ENCODE results near the gene RALGAPB. TPM values are rescaled to one million over a fixed set of nuclear protein-coding genes. Genes with fewer than 3 reads are reported as not detected.

The RALGAPB gene
- total and polyA plus RNA-seq, 2 experiments from 2014 or later = 10.2 to 40.4 TPM

GRCh38 chr20:38520261-38520660 lies 47.6 kb downstream of the RALGAPB start:
- no peak overlapping the region for H3K4me2 ChIP-seq
- Mint-ChIP-seq H3K4me3 (no peak overlapping the region), H3K27me3 (ENCODE audit: insufficient read depth, low read depth, poor library complexity) (no peaks in the 10 kb centered on the region), H3K27ac (no peak overlapping the region), H3K36me3 (ENCODE audit: low read depth) (peaks cover 6% of the 10 kb centered on the region; the same call in 2 of the 3 replicates), H3K4me1 (no peaks in the 10 kb centered on the region), H3K9me3 (no peaks in the 10 kb centered on the region)
- H3K4me1 ChIP-seq (ENCODE audit: insufficient read depth) = no peaks in the 10 kb centered on the region
- TF ChIP-seq, protein P1, sequence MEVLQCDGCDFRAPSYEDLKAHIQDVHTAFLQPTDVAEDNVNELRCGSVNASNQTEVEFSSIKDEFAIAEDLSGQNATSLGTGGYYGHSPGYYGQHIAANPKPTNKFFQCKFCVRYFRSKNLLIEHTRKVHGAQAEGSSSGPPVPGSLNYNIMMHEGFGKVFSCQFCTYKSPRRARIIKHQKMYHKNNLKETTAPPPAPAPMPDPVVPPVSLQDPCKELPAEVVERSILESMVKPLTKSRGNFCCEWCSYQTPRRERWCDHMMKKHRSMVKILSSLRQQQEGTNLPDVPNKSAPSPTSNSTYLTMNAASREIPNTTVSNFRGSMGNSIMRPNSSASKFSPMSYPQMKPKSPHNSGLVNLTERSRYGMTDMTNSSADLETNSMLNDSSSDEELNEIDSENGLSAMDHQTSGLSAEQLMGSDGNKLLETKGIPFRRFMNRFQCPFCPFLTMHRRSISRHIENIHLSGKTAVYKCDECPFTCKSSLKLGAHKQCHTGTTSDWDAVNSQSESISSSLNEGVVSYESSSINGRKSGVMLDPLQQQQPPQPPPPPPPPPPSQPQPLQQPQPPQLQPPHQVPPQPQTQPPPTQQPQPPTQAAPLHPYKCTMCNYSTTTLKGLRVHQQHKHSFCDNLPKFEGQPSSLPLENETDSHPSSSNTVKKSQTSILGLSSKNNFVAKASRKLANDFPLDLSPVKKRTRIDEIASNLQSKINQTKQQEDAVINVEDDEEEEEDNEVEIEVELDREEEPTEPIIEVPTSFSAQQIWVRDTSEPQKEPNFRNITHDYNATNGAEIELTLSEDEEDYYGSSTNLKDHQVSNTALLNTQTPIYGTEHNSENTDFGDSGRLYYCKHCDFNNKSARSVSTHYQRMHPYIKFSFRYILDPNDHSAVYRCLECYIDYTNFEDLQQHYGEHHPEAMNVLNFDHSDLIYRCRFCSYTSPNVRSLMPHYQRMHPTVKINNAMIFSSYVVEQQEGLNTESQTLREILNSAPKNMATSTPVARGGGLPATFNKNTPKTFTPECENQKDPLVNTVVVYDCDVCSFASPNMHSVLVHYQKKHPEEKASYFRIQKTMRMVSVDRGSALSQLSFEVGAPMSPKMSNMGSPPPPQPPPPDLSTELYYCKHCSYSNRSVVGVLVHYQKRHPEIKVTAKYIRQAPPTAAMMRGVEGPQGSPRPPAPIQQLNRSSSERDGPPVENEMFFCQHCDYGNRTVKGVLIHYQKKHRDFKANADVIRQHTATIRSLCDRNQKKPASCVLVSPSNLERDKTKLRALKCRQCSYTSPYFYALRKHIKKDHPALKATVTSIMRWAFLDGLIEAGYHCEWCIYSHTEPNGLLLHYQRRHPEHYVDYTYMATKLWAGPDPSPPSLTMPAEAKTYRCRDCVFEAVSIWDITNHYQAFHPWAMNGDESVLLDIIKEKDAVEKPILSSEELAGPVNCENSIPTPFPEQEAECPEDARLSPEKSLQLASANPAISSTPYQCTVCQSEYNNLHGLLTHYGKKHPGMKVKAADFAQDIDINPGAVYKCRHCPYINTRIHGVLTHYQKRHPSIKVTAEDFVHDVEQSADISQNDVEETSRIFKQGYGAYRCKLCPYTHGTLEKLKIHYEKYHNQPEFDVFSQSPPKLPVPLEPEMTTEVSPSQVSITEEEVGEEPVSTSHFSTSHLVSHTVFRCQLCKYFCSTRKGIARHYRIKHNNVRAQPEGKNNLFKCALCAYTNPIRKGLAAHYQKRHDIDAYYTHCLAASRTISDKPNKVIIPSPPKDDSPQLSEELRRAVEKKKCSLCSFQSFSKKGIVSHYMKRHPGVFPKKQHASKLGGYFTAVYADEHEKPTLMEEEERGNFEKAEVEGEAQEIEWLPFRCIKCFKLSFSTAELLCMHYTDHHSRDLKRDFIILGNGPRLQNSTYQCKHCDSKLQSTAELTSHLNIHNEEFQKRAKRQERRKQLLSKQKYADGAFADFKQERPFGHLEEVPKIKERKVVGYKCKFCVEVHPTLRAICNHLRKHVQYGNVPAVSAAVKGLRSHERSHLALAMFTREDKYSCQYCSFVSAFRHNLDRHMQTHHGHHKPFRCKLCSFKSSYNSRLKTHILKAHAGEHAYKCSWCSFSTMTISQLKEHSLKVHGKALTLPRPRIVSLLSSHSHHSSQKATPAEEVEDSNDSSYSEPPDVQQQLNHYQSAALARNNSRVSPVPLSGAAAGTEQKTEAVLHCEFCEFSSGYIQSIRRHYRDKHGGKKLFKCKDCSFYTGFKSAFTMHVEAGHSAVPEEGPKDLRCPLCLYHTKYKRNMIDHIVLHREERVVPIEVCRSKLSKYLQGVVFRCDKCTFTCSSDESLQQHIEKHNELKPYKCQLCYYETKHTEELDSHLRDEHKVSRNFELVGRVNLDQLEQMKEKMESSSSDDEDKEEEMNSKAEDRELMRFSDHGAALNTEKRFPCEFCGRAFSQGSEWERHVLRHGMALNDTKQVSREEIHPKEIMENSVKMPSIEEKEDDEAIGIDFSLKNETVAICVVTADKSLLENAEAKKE (CRISPR knock-in tag; IDR thresholded peaks at IDR 0.05) = no peak
- no peak for TF ChIP-seq ZNF114 (CRISPR knock-in tag; IDR thresholded peaks at IDR 0.05)
- no peak for TF ChIP-seq STAT1 (IDR thresholded peaks at IDR 0.05; ENCODE audit: unreplicated experiment)
- no peak for TF ChIP-seq EZH2 (IDR thresholded peaks at IDR 0.05; ENCODE audit: low read depth, unreplicated experiment)
- H3K9me2 ChIP-seq (ENCODE audit: insufficient read depth) = no peaks in the 10 kb centered on the region
- peaks cover 12% of the 10 kb centered on the region for H3K36me3 ChIP-seq (ENCODE audit: insufficient read depth)
- no peak overlapping the region for H2AFZ ChIP-seq
- H3K27me3 ChIP-seq (ENCODE audit: insufficient read depth) = no peaks in the 10 kb centered on the region
- no peak overlapping the region for H3K27ac ChIP-seq (ENCODE audit: low read depth)
- no peaks in the 10 kb centered on the region for H3F3A ChIP-seq (replicated peaks; ENCODE audit: low read depth)
- DNase-seq (ENCODE audit: low spot score) (no peak), ATAC-seq (no peak)
- H4K20me1 ChIP-seq (replicated peaks; ENCODE audit: insufficient read depth) = no peaks in the 10 kb centered on the region; the same call in 1 of the 2 replicates
- H3K4me3 ChIP-seq = no peak overlapping the region
- peaks cover 4% of the 10 kb centered on the region; the same call in 1 of the 2 replicates for H3K79me2 ChIP-seq (replicated peaks; ENCODE audit: insufficient read depth)

DNA sequence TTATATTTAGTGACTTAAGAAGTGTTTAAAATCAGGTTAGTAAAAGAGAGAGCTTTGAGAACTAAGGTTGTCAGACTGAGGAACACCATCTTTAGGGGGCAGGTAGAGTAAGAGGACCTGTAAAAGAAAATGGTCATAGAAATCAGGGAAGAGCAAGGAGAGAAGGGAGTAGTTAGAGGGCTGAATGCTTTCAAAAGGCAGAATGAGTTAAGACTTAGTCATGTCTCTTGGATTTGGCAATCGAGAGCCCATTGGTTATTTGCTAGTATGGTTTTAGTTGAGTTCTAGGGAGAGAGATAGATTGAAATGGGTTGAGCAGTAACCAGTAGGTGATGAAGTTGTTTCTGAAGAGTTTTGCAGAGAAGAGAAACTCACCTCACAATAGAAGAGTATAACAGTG lies 51.1 kb downstream of the RALGAPB start:
- no peak overlapping the region for H3K27ac Mint-ChIP-seq
- no peak overlapping the region for H3K27ac ChIP-seq (ENCODE audit: low read depth)
- peaks cover 12% of the 10 kb centered on the region for H3K36me3 ChIP-seq (ENCODE audit: insufficient read depth)
- H3K4me2 ChIP-seq = no peak overlapping the region
- peaks cover 2% of the 10 kb centered on the region for H3K27me3 Mint-ChIP-seq (ENCODE audit: insufficient read depth, low read depth, poor library complexity)
- H3K4me3 ChIP-seq = no peak overlapping the region
- H3K9me2 ChIP-seq (ENCODE audit: insufficient read depth) = no peaks in the 10 kb centered on the region
- no peaks in the 10 kb centered on the region for H3K4me1 Mint-ChIP-seq
- H3K27me3 ChIP-seq (ENCODE audit: insufficient read depth) = no peaks in the 10 kb centered on the region
- no peak overlapping the region for H3K4me3 Mint-ChIP-seq
- DNase-seq (ENCODE audit: low spot score) = no peak
- H3K36me3 Mint-ChIP-seq (ENCODE audit: low read depth) = peaks cover 10% of the 10 kb centered on the region
- H2AFZ ChIP-seq = no peak overlapping the region
- no peaks in the 10 kb centered on the region for H3K4me1 ChIP-seq (ENCODE audit: insufficient read depth)
- no peaks in the 10 kb centered on the region for H3K9me3 Mint-ChIP-seq
- no peaks in the 10 kb centered on the region for H3F3A ChIP-seq (replicated peaks; ENCODE audit: low read depth)
- no peak for ATAC-seq
- no peaks in the 10 kb centered on the region for H3K79me2 ChIP-seq (replicated peaks; ENCODE audit: insufficient read depth)
- H4K20me1 ChIP-seq (replicated peaks; ENCODE audit: insufficient read depth) = no peaks in the 10 kb centered on the region; the same call in 1 of the 2 replicates
- no peak for TF ChIP-seq NANOG (IDR thresholded peaks at IDR 0.05; ENCODE audit: borderline replicate concordance)
- TF ChIP-seq ZNF114 (CRISPR knock-in tag; IDR thresholded peaks at IDR 0.05) = no peak
- TF ChIP-seq, protein P2, sequence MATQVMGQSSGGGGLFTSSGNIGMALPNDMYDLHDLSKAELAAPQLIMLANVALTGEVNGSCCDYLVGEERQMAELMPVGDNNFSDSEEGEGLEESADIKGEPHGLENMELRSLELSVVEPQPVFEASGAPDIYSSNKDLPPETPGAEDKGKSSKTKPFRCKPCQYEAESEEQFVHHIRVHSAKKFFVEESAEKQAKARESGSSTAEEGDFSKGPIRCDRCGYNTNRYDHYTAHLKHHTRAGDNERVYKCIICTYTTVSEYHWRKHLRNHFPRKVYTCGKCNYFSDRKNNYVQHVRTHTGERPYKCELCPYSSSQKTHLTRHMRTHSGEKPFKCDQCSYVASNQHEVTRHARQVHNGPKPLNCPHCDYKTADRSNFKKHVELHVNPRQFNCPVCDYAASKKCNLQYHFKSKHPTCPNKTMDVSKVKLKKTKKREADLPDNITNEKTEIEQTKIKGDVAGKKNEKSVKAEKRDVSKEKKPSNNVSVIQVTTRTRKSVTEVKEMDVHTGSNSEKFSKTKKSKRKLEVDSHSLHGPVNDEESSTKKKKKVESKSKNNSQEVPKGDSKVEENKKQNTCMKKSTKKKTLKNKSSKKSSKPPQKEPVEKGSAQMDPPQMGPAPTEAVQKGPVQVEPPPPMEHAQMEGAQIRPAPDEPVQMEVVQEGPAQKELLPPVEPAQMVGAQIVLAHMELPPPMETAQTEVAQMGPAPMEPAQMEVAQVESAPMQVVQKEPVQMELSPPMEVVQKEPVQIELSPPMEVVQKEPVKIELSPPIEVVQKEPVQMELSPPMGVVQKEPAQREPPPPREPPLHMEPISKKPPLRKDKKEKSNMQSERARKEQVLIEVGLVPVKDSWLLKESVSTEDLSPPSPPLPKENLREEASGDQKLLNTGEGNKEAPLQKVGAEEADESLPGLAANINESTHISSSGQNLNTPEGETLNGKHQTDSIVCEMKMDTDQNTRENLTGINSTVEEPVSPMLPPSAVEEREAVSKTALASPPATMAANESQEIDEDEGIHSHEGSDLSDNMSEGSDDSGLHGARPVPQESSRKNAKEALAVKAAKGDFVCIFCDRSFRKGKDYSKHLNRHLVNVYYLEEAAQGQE (IDR thresholded peaks at IDR 0.05; ENCODE audit: unreplicated experiment) = no peak
- TF ChIP-seq, protein P3, sequence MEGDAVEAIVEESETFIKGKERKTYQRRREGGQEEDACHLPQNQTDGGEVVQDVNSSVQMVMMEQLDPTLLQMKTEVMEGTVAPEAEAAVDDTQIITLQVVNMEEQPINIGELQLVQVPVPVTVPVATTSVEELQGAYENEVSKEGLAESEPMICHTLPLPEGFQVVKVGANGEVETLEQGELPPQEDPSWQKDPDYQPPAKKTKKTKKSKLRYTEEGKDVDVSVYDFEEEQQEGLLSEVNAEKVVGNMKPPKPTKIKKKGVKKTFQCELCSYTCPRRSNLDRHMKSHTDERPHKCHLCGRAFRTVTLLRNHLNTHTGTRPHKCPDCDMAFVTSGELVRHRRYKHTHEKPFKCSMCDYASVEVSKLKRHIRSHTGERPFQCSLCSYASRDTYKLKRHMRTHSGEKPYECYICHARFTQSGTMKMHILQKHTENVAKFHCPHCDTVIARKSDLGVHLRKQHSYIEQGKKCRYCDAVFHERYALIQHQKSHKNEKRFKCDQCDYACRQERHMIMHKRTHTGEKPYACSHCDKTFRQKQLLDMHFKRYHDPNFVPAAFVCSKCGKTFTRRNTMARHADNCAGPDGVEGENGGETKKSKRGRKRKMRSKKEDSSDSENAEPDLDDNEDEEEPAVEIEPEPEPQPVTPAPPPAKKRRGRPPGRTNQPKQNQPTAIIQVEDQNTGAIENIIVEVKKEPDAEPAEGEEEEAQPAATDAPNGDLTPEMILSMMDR (conservative IDR thresholded peaks at IDR 0.05; ENCODE audit: low read depth in 2 of 2) = no peak
- TF ChIP-seq JUNB (IDR thresholded peaks at IDR 0.05; ENCODE audit: unreplicated experiment) = no peak
- no peak for TF ChIP-seq CREB1 (CRISPR knock-in tag; IDR thresholded peaks at IDR 0.05; ENCODE audit: low read depth)
- TF ChIP-seq EZH2 (IDR thresholded peaks at IDR 0.05; ENCODE audit: low read depth, unreplicated experiment) = no peak
- no peak for TF ChIP-seq EZH2phosphoT487 (IDR thresholded peaks at IDR 0.05; ENCODE audit: unreplicated experiment)

Measured in GM23338 (cell line).